ENCODE data around the gene ZNF521.

DNA sequence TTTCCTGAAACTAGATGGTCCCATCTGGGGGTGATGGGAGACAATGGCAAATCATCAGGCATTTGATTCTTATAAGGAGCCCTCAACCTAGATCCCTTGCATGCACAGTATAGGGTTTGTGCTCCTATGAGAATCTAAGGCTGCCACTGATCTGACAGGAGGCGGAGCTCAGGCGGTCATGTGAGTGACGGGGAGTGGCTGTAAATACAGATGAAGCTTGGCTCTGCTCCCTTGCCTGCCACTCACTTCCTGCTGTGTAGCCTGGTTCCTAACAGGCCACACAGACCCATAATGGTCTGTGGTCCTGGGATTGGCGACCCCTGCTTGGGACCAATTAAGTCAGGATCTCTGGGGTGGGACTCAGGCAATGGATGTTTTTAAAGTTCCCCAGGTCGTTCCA, 293.4 kb downstream of the ZNF521 start:
- TF ChIP-seq, protein P1, sequence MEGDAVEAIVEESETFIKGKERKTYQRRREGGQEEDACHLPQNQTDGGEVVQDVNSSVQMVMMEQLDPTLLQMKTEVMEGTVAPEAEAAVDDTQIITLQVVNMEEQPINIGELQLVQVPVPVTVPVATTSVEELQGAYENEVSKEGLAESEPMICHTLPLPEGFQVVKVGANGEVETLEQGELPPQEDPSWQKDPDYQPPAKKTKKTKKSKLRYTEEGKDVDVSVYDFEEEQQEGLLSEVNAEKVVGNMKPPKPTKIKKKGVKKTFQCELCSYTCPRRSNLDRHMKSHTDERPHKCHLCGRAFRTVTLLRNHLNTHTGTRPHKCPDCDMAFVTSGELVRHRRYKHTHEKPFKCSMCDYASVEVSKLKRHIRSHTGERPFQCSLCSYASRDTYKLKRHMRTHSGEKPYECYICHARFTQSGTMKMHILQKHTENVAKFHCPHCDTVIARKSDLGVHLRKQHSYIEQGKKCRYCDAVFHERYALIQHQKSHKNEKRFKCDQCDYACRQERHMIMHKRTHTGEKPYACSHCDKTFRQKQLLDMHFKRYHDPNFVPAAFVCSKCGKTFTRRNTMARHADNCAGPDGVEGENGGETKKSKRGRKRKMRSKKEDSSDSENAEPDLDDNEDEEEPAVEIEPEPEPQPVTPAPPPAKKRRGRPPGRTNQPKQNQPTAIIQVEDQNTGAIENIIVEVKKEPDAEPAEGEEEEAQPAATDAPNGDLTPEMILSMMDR (conservative IDR thresholded peaks at IDR 0.05; ENCODE audit: low read depth, low read length): no peak
- no peak for TF ChIP-seq EZH2 (IDR thresholded peaks at IDR 0.05; ENCODE audit: borderline replicate concordance, low read depth, low read length, poor library complexity, severe bottlenecking)
